Stimulated activated naive CD4-positive, alpha-beta T cell (primary cell): ENCODE results near the gene MEPCE.
"Not testable (repeated sequence)": the region's sequence is repeated elsewhere in the genome, so short reads cannot be mapped to it uniquely, and the experiment has no call there.

Experiments
- DNase-seq, 6 experiments: peaks; one replicate each; lab custom pipeline; 2025; lab: John Stamatoyannopoulos, UW

Gene MEPCE

GRCh38 chr7:100433592-100434296, 4.1 kb downstream of the MEPCE start:
- no peak for DNase-seq

DNA sequence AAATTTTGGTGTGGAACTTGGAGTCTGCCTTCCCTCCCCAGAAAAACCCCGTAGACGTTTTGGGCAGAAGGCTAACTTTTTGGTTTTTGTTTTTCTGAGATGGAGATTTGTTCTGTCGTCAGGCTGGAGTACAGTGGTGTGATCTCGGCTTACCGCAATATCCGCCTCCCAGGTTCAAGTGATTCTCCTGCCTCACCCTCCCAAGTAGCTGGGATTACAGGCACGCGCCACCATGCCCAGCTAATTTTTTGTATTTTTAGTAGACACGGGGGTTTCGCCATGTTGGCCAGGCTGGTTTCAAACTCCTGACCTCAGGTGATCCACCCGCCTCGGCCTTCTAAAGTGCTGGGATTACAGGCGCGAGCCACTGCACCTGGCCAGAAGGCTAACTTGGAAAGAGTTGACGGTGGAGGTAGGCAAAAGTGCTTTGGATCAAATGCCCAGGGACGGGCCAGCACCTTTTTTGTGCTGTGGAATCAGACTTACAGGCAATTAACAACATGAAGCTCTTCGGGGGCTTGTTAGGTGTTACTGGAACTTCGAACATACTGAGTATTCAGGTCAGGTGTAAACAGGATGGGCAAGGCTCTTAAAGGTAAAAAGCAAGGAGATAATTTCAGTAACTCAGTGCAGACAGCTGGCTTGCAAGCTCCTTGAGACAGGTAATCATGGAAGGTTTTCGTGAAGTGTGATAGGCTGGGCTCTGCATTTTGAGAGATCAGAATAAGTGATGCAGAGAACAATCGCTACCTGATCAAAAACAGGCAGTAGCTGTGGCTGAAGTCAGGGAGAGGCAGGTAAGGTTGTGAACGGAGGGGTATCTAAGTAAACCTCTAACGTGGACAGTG, 4.9 kb downstream of the MEPCE start:
- peak in 1 of 6 experiments; percentile 14 for DNase-seq

DNA sequence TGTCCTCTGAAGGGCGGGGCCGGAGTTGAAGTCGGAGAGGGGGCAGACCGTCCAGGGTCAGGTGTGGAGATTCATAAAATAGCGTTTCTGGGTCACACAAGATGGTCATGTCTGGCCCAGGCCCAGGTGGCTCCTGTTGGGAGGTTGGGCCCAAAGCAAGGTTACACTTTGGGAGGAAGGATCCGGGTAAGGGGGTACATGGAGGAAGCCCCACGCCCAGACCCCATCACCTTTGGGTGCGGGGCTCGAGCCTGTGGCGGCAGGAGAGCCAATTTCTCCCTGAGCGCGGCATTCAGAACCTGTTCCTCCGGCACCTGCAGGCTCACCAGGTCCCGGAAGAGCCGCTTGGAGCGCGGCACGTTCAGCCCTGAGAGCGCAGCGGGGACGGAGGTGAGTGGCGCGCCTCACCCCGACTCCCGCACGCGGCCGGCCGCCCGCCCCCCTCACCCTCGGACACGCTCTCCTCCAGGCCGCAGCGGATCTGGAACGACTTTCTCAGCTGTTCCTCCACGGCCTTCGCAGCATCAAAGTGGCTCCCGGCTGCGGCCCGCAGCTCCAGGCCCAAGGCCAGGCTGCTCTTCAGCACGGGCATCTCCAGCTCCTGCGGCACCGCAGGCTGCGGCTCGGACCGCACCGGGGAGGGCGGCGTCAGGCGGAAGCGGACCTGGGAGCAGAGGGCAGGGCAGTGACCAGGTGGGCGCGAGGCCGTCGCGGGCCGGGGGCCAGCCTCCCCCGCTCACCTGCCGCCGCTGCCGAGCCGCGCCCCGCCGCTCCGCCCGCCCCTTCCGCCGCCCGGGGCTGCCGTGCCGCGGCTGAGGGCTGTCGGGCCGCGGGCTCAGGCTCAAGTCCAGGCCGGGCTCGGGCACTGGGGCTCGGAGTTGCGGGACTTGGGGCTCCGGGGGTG, 6.0 kb downstream of the MEPCE start:
- DNase-seq, result peak; percentile 27 to 62 (median 42)

DNA sequence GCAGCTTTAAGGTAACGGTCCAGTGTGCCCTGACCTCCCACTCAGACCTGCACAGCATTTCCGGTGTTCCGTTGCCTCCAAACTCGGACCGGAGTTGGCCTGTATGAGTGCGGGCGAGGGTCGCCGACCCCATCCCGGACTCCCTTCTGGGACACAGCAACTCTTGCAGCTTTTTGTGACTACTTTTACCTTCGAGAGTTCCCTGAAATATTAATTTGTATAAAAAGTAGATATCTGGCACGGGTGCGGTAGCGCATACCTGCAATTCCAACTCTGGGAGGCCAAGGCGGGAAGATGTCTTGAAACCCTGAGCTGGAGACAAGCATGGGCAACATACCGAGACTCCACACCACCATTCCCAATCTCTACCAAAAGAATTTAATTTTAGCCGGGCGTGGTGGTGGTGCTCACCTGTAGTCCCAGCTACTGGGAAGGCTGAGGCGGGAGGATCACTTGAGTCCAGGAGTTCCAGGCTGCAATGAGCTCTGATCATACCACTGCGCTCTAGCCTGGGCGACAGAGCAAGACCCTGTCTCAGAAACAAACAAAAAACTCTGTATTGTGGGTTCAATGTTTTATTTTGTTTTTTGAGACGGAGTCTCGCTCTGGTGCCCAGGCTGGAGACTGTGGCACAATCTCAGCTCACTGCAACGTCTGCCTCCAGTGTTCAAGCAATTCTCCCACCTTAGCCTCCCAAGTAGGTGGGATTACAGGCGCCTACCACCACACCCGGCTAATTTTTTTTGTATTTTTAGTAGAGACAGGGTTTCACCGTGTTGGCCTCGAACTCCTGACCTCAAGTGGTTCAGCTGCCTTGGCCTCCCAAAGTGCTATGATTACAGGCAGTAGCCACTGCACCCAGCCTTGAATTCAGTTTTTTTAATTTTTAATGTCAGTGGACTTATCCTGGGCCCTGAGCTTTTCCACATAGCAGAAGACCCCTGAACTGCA, 7.8 kb downstream of the MEPCE start:
- DNase-seq, result no peak

DNA sequence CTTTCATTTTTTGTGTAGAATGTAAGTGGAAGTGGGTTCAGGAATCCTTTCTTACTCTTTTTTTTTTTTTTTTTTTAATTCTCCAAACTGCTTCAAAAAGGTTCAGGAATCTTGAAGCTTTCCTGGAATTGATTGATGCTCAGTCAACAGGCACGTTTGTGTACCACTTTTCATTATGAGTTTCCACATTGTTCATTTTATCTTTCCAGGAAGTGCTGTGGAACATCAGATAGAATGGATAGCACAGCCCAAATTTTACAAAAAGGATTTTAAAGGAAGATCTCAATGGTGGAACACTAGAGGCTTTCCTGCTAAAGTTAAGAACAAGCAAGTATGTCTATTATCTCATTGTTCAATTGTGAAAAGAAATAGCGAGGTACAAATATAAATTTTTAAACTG, 8.5 kb downstream of the MEPCE start:
- no peak for DNase-seq

DNA sequence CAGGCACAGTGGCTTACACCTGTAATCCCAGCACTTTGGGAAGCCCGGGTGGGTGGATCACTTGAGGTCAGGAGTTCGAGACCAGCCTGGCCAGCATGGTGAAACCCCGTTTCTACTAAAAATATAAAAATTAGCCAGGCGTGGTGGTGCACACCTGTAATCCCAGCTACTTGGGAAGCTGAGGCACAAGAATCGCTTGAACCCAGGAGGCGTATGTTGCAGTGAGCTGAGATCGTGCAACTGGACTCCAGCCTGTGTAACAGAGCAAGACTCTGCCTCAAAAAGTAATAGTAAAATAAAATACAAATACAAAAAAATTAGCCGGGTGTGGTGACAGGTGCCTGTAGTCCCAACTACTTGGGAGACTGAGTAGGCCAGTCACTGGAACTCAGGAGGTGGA, 9.1 kb downstream of the MEPCE start:
- not testable (repeated sequence) for DNase-seq

DNA sequence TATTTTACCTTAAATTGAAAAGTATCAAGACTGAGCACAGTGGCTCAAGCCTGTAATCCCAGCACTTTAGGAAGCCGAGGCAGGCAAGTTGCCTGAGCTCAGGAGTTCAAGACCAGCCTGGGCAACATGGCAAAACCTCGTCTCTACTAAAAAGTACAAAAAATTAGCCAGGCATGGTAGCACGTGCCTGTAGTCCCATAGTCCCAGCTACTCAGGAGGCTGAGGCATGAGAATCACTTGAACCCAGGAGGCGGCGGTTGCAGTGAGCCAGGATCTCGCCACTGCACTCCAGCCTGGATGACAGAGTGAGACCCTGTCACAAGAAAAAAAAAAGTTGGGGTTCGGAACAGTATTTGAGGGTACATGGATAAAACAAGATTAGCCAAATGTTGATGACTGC, 9.6 kb downstream of the MEPCE start:
- not testable (repeated sequence) for DNase-seq

DNA sequence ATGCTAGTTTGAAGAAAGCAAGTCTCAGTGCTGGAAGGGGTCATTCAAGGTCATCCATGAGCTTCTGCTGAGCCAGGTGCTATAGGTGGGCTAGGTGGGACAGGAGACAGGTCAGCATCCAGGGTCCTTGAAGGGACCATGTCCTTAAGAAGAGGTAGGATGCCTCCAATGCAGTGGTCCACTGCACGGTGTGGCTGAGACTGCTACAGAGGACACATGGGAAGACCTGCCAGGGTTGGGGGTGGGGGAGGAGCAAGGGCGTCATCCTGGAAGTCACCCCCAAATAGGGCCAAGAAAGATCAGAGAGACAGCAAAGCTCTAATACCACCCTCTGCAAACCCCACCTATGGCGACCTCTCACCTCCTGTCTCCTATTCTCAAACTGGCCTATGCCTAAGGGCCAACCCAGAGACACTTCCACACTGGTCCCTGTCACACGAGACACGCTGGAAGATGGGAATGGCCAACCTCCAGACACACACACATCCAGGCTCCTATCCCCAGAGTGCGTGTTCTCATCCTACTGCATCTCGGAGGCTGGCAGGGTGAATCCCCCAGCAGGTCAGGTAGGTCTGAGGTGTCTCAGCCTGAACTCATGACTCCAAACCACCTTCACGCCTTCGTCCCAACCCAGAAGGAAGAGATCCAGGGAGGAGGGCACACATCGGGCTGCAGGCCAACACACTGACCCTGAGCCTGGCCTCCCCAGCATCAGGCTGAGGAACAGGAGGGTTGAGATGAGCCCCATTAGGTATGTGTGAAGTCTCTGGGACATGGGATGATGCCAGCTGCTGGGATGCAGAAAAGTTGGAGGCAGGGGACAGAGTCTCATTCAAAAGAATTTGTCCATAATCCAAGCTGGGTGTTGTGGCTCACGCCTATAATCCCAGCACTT, 12.3 kb downstream of the MEPCE start:
- DNase-seq, result no peak

DNA sequence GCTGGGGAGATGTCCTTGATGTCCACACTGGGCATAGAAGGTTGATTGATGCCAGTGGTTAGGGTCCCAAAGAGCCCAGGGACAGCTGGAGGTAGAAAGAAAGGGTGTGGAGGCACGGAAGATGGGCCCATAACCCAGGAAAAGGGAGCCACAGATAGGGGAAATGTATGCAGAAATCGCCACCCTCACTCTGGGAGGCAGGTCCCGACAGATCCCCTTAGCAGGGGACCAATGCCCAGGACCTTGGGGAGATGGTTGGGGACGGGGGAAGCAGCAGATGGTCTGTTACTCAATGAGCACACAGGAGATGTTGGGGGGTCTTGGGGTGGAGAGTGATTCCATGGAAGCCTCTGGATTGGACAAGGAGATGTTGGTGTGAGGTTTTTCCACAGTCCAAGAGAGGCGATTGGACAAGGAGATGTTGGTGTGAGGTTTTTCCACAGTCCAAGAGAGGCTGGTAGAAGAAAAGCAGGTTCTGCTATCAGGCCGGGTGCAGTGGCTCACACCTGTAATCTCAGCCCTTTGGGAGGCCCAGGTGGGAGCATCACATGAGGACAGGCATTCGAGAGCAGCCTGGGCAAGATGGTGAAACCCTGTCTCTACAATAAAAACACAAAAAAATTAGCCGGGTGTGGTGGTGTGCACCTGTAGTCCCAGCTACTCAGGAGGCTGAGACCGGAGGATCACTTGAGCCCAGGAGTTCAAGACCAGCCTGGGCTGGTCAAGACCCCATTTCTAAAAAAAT, 13.6 kb downstream of the MEPCE start:
- no peak for DNase-seq

GRCh38 chr7:100444311-100445278, 15.0 kb downstream of the MEPCE start:
- DNase-seq, result no peak

- DNase-seq, result no peak
Observed at GRCh38 chr7:100446040-100446439, 16.4 kb downstream of the MEPCE start.

- DNase-seq, result not testable (repeated sequence)
Observed at GRCh38 chr7:100447363-100447762, 17.7 kb downstream of the MEPCE start.

DNA sequence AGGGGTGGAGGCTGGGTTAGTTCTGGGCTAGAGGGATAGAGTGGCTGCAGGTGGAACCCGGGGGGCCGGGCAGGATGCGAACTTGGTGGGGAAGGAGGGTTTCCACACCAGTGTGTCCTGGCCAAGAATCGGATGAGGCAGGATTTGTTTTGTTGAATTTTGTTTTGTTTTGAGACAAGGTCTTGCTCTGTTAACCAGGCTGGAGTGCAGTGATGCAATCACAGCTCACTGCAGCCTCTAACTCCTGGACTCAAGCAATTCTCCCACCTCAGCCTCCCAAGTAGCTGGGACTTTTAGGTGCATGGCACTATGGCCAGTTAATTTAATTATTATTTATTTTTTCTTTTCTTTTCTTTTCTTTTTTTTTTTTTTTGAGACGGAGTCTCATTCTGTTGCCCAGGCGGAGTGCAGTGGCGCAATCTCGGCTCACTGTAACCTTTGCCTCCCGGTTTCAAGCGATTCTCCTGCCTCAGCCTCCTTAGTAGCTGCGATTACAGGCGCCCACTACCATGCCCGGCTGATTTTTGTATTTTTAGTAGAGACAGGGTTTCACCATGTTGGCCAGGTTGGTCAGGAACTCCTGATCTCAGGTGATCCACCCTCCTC, 19.7 kb downstream of the MEPCE start:
- no peak for DNase-seq

DNA sequence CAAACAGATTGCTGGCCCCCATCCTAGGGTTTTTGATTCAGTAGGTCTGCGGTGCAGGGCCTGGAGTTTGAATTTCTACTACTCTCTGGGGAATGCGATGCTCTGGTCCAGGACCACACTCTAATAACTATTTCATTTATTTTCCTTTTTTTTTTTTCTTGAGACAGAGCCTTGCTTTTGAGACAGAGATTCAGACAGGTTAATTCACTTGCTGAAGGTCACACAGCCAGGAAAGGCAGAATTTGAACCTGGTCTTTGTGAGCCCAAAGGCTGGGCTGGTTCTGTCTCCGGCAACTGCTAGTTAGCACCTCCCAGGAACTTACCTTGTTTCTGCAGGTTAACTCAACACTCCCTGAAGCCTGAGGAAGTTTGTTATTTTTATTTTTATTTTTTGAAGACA, 22.9 kb downstream of the MEPCE start:
- no peak for DNase-seq

- DNase-seq, result not testable (repeated sequence)
Observed at GRCh38 chr7:100453854-100454253, 24.2 kb downstream of the MEPCE start.

DNA sequence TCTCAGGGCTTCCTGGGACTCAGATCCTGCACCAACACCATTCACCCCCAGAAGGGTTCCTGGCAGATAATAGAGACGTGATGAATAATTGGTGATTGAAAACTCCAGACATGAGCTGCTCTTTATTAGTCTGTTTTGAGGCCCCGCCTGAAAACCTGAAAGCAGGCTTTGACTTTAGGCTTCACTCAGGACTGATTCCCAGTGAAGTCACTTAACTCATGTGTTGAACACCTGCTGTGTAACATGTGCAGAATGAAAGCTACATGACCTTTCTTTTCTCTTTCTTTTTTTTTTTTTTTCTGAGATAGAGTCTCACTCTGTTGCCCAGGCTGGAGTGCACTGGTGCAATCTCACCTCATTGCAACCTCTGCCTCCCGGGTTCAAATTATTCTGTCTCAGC, 25.6 kb downstream of the MEPCE start:
- no peak for DNase-seq

DNA sequence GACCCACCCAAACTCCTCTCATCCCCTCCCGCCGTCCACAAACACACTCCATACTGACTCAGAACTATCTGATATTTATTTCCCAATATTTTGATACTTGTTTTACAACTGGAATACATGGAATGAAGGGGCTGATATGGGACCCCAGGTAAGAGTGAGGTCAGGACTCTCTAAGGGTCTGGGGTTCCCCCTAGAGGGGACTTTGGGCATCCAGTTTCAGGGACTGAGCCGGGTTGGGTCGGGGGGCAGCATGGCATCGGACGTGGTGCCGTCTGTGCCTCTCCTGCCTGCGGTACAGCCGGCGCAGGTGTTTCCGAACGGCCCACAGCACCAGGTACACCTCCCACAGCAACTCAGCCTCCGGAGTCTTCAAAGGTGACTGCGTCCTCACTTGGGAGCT, 26.9 kb downstream of the MEPCE start:
- DNase-seq, result no peak

GRCh38 chr7:100457033-100457432, 27.4 kb downstream of the MEPCE start:
- no peak for DNase-seq
